ENCODE data around the gene CHCHD6.

Gene CHCHD6

GRCh38 chr3:127005864-127006500 lies 301.9 kb downstream of the CHCHD6 start:
- peak; percentile 45 for DNase-seq (ENCODE audit: low read depth, low spot score)

GRCh38 chr3:127006781-127007436 lies 302.9 kb downstream of the CHCHD6 start:
- peak; percentile 54 for DNase-seq (ENCODE audit: low read depth, low spot score)

GRCh38 chr3:127008236-127008635 lies 304.2 kb downstream of the CHCHD6 start:
- no peak for DNase-seq (ENCODE audit: low read depth, low spot score)

- no peak for DNase-seq (ENCODE audit: low read depth, low spot score)
Observed at GRCh38 chr3:127009531-127009930, 305.5 kb downstream of the CHCHD6 start.
